Stimulated activated naive CD4-positive, alpha-beta T cell treated with Interleukin-2 at 50 U/mL for 16 hours (primary cell): ENCODE results near the gene CLASP2.
"Not testable (repeated sequence)": the region's sequence is repeated elsewhere in the genome, so short reads cannot be mapped to it uniquely, and the experiment has no call there.

Experiments
- DNase-seq: peaks from one replicate; lab custom pipeline; 2025; lab: John Stamatoyannopoulos, UW

CLASP2 gene

GRCh38 chr3:33717866-33718594, at the start of gene CLASP2:
Gene CLASP2 (minus strand): TSS chr3:33718254. CDS start chr3:33718002, 252 bp downstream.
- peak; percentile 81 for DNase-seq

GRCh38 chr3:33758864-33759263, 40.8 kb upstream of the CLASP2 start:
- no peak for DNase-seq

- no peak for DNase-seq
Observed at GRCh38 chr3:33758281-33758680, 40.2 kb upstream of the CLASP2 start.

- DNase-seq: not testable (repeated sequence)
Observed at GRCh38 chr3:33754391-33754790, 36.3 kb upstream of the CLASP2 start.

GRCh38 chr3:33751336-33751735, 33.3 kb upstream of the CLASP2 start:
- no peak for DNase-seq

- DNase-seq: no peak
Observed at GRCh38 chr3:33750211-33750548, 32.1 kb upstream of the CLASP2 start.

GRCh38 chr3:33749546-33750210, 31.6 kb upstream of the CLASP2 start:
- DNase-seq: no peak

- DNase-seq: no peak
Observed at GRCh38 chr3:33746416-33747116, 28.5 kb upstream of the CLASP2 start.

GRCh38 chr3:33737146-33737545, 19.1 kb upstream of the CLASP2 start:
- no peak for DNase-seq

GRCh38 chr3:33732394-33732793, 14.3 kb upstream of the CLASP2 start:
- no peak for DNase-seq

- DNase-seq: no peak
Observed at GRCh38 chr3:33729993-33730392, 11.9 kb upstream of the CLASP2 start.

- no peak for DNase-seq
Observed at GRCh38 chr3:33724256-33724655, 6.2 kb upstream of the CLASP2 start.

- DNase-seq: no peak
Observed at GRCh38 chr3:33722626-33723370, 4.7 kb upstream of the CLASP2 start.

- DNase-seq: no peak
Observed at GRCh38 chr3:33722191-33722590, 4.1 kb upstream of the CLASP2 start.

- no peak for DNase-seq
Observed at GRCh38 chr3:33718595-33718907, 497 bp upstream of the CLASP2 start.

- peak; percentile 58 for DNase-seq
Observed at GRCh38 chr3:33717616-33717865, 513 bp downstream of the CLASP2 start.

- no peak for DNase-seq
Observed at GRCh38 chr3:33716227-33716626, 1.8 kb downstream of the CLASP2 start.

- DNase-seq: no peak
Observed at GRCh38 chr3:33711100-33711499, 7.0 kb downstream of the CLASP2 start.

GRCh38 chr3:33706056-33706455, 12.0 kb downstream of the CLASP2 start:
- DNase-seq: no peak

- no peak for DNase-seq
Observed at GRCh38 chr3:33704891-33705290, 13.2 kb downstream of the CLASP2 start.

GRCh38 chr3:33699275-33699674, 18.8 kb downstream of the CLASP2 start:
- no peak for DNase-seq

- no peak for DNase-seq
Observed at GRCh38 chr3:33694944-33695343, 23.1 kb downstream of the CLASP2 start.

- no peak for DNase-seq
Observed at GRCh38 chr3:33690341-33690740, 27.7 kb downstream of the CLASP2 start.
